ENCODE results near the gene ACVR2B. TPM values are rescaled to one million over a fixed set of nuclear protein-coding genes. Genes with fewer than 3 reads are reported as not detected.

Gene ACVR2B
- total and polyA plus RNA-seq, 10 of the 15 experiments (the other 5 are each of a cell fraction or from before 2014, with no cell fraction given), result 0.27 to 2.9 (median 1.0) TPM

DNA sequence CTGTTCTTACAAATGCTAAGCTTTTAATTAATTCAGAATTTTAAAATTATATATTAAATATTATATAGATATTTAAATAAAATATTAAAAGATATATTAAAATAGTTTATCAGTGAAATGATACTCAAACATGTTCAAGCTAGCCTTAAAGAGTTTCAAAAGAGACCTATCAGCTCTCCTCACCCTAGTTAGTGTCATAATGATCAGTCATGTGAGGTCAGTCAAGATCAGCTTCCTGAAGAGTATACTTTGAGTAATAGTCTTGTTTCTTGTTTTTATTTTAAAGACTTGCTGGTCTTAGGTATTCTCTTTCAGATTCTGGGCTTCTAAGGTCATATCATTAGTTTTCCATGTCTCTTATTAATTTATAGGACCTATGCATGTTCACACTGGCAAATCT, 56.9 kb downstream of the ACVR2B start:
- TF ChIP-seq SIX5 (IDR thresholded peaks at IDR 0.05; ENCODE audit: low read depth, low read length, severe bottlenecking), result no peak
- TF ChIP-seq, protein P1, sequence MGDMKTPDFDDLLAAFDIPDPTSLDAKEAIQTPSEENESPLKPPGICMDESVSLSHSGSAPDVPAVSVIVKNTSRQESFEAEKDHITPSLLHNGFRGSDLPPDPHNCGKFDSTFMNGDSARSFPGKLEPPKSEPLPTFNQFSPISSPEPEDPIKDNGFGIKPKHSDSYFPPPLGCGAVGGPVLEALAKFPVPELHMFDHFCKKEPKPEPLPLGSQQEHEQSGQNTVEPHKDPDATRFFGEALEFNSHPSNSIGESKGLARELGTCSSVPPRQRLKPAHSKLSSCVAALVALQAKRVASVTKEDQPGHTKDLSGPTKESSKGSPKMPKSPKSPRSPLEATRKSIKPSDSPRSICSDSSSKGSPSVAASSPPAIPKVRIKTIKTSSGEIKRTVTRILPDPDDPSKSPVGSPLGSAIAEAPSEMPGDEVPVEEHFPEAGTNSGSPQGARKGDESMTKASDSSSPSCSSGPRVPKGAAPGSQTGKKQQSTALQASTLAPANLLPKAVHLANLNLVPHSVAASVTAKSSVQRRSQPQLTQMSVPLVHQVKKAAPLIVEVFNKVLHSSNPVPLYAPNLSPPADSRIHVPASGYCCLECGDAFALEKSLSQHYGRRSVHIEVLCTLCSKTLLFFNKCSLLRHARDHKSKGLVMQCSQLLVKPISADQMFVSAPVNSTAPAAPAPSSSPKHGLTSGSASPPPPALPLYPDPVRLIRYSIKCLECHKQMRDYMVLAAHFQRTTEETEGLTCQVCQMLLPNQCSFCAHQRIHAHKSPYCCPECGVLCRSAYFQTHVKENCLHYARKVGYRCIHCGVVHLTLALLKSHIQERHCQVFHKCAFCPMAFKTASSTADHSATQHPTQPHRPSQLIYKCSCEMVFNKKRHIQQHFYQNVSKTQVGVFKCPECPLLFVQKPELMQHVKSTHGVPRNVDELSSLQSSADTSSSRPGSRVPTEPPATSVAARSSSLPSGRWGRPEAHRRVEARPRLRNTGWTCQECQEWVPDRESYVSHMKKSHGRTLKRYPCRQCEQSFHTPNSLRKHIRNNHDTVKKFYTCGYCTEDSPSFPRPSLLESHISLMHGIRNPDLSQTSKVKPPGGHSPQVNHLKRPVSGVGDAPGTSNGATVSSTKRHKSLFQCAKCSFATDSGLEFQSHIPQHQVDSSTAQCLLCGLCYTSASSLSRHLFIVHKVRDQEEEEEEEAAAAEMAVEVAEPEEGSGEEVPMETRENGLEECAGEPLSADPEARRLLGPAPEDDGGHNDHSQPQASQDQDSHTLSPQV (IDR thresholded peaks at IDR 0.05), result no peak
- TF ChIP-seq CBFB (IDR thresholded peaks at IDR 0.05; ENCODE audit: low read depth), result no peak
- TF ChIP-seq ZNF24 (IDR thresholded peaks at IDR 0.05), result no peak
- no peak for TF ChIP-seq IKZF1 (conservative IDR thresholded peaks at IDR 0.05)
- no peak for TF ChIP-seq CHD1 (IDR thresholded peaks at IDR 0.05; ENCODE audit: low read depth, low read length)
- TF ChIP-seq, protein P2, sequence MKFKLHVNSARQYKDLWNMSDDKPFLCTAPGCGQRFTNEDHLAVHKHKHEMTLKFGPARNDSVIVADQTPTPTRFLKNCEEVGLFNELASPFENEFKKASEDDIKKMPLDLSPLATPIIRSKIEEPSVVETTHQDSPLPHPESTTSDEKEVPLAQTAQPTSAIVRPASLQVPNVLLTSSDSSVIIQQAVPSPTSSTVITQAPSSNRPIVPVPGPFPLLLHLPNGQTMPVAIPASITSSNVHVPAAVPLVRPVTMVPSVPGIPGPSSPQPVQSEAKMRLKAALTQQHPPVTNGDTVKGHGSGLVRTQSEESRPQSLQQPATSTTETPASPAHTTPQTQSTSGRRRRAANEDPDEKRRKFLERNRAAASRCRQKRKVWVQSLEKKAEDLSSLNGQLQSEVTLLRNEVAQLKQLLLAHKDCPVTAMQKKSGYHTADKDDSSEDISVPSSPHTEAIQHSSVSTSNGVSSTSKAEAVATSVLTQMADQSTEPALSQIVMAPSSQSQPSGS (IDR thresholded peaks at IDR 0.05; ENCODE audit: low read length), result no peak
- ChIA-PET RAD21 (ENCODE audit: unreplicated experiment) (interaction anchor here (1.0 to 1.2 kb wide), 2 partner anchors 11 to 14 kb away, joined by 5 to 7 read pairs; partner anchors contain the start of gene EXOG), SMC1A (ENCODE audit: uncharacterized antibody, unreplicated experiment) (interaction anchor here (3.1 kb wide), 1 partner anchor 10 kb away, joined by 21 read pairs; no protein-coding TSS in a partner anchor), CTCF (interaction anchor here (1.0 to 8.6 kb wide), 5 partner anchors 9 to 490 kb away, joined by 3 to 120 read pairs (median 4); partner anchors contain the start of gene EXOG), POLR2A (no interaction called here)
- Histone ChIP-seq H3K4me2 (ENCODE audit: control insufficient read depth, insufficient read depth) (no peak overlapping the region), H3K79me2 (ENCODE audit: control insufficient read depth, insufficient read depth, low read length) (no peaks in the 10 kb centered on the region), H3K9ac (ENCODE audit: control insufficient read depth, insufficient read depth, low read length) (no peak overlapping the region), H2AFZ (ENCODE audit: control insufficient read depth, low read depth, low read length) (no peak overlapping the region), H3K36me3 (ENCODE audit: control insufficient read depth in 2 of 2, insufficient read depth in 2 of 2, low read length in 1 of 2) (peaks cover 2 to 10% of the 10 kb centered on the region in 2 experiments), H3K27me3 (replicated peaks in 1 of 2; ENCODE audit: control insufficient read depth in 2 of 2, insufficient read depth in 2 of 2, low read length in 1 of 2) (no peaks in the 10 kb centered on the region), H3K4me1 (ENCODE audit: control insufficient read depth, insufficient read depth, low read length) (peaks cover 3% of the 10 kb centered on the region; the same call in 1 of the 2 replicates), H3K9me3 (replicated peaks; ENCODE audit: control insufficient read depth, insufficient read depth, low read length) (no peaks in the 10 kb centered on the region), H3K4me3 (no peak overlapping the region), H3K27ac (ENCODE audit: control insufficient read depth, insufficient read depth) (no peak overlapping the region), H4K20me1 (ENCODE audit: control insufficient read depth, insufficient read depth) (no peaks in the 10 kb centered on the region)
- intact Hi-C loops (cut with micrococcal nuclease; ENCODE audit: unreplicated experiment), result no loop called here
- in situ Hi-C loops (cut with MboI), result no loop called here
- DNase-seq (ENCODE audit: low read depth, low spot score) (no peak), ATAC-seq (no peak), FAIRE-seq (no peak)
- no TSS peak for BruUV-seq (replicated peaks)
